PFSK-1 (cell line): Measurements from ENCODE around the gene ACVR1.

Experiments used
- FOXP2 ChIP-seq: optimal IDR thresholded peaks from 2 replicates; pipeline ENCODE3; 2011; ENCODE audit warnings: borderline replicate concordance, control low read depth, inconsistent platforms; ENCODE audit not compliant: insufficient read depth; ENCODE audit errors: extremely low read length, extremely low read depth
- POLR2AphosphoS5 ChIP-seq: IDR thresholded peaks from 2 replicates; pipeline ENCODE4 v1.6.1; 2012; ENCODE audit warnings: low read depth, mild to moderate bottlenecking, control low read depth, low read length, moderate library complexity
- SIN3A ChIP-seq: IDR thresholded peaks from 2 replicates; pipeline ENCODE4 v1.6.1; 2012; ENCODE audit warnings: mild to moderate bottlenecking, low read length, moderate library complexity, borderline replicate concordance; ENCODE audit not compliant: insufficient read depth
- TAF1 ChIP-seq: IDR thresholded peaks from 2 replicates; pipeline ENCODE4 v1.6.1; 2012; ENCODE audit warnings: low read length, control low read depth, borderline replicate concordance; ENCODE audit not compliant: insufficient read depth
- TF ChIP-seq, protein P1 (sequence below), 2 experiments: IDR thresholded peaks; 2 replicates each; pipeline versions ENCODE4 v1.6.1 to v1.8.0; 2011 to 2012; ENCODE audit warnings: low read depth in 2 of 2, low read length in 2 of 2, control low read depth in 1 of 2, inconsistent platforms in 1 of 2, mild to moderate bottlenecking in 1 of 2, moderate library complexity in 1 of 2; ENCODE audit not compliant: insufficient read depth in 1 of 2

The ACVR1 gene

GRCh38 chr2:157803476-157803875 is 72.7 kb downstream of the ACVR1 start:
- TF ChIP-seq POLR2AphosphoS5 (no peak), SIN3A (no peak), TAF1 (no peak), FOXP2 (no peak)
- TF ChIP-seq, protein P1, sequence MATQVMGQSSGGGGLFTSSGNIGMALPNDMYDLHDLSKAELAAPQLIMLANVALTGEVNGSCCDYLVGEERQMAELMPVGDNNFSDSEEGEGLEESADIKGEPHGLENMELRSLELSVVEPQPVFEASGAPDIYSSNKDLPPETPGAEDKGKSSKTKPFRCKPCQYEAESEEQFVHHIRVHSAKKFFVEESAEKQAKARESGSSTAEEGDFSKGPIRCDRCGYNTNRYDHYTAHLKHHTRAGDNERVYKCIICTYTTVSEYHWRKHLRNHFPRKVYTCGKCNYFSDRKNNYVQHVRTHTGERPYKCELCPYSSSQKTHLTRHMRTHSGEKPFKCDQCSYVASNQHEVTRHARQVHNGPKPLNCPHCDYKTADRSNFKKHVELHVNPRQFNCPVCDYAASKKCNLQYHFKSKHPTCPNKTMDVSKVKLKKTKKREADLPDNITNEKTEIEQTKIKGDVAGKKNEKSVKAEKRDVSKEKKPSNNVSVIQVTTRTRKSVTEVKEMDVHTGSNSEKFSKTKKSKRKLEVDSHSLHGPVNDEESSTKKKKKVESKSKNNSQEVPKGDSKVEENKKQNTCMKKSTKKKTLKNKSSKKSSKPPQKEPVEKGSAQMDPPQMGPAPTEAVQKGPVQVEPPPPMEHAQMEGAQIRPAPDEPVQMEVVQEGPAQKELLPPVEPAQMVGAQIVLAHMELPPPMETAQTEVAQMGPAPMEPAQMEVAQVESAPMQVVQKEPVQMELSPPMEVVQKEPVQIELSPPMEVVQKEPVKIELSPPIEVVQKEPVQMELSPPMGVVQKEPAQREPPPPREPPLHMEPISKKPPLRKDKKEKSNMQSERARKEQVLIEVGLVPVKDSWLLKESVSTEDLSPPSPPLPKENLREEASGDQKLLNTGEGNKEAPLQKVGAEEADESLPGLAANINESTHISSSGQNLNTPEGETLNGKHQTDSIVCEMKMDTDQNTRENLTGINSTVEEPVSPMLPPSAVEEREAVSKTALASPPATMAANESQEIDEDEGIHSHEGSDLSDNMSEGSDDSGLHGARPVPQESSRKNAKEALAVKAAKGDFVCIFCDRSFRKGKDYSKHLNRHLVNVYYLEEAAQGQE (IDR thresholded peaks at IDR 0.05; ENCODE audit: insufficient read depth in 1 of 2, low read depth in 2 of 2, low read length in 2 of 2) = no peak

GRCh38 chr2:157800838-157801495 is 75.2 kb downstream of the ACVR1 start:
- TF ChIP-seq SIN3A = no peak
- no peak for TF ChIP-seq POLR2AphosphoS5
- no peak for TF ChIP-seq TAF1
- TF ChIP-seq, protein P1 (IDR thresholded peaks at IDR 0.05; ENCODE audit: insufficient read depth in 1 of 2, low read depth in 2 of 2, low read length in 2 of 2) = no peak
- TF ChIP-seq FOXP2 = no peak

- no peak for TF ChIP-seq FOXP2
- no peak for TF ChIP-seq POLR2AphosphoS5
- TF ChIP-seq, protein P1 (IDR thresholded peaks at IDR 0.05; ENCODE audit: insufficient read depth in 1 of 2, low read depth in 2 of 2, low read length in 2 of 2) = no peak
- no peak for TF ChIP-seq SIN3A
- TF ChIP-seq TAF1 = no peak
Measured at GRCh38 chr2:157793053-157793612, 83.0 kb downstream of the ACVR1 start.

DNA sequence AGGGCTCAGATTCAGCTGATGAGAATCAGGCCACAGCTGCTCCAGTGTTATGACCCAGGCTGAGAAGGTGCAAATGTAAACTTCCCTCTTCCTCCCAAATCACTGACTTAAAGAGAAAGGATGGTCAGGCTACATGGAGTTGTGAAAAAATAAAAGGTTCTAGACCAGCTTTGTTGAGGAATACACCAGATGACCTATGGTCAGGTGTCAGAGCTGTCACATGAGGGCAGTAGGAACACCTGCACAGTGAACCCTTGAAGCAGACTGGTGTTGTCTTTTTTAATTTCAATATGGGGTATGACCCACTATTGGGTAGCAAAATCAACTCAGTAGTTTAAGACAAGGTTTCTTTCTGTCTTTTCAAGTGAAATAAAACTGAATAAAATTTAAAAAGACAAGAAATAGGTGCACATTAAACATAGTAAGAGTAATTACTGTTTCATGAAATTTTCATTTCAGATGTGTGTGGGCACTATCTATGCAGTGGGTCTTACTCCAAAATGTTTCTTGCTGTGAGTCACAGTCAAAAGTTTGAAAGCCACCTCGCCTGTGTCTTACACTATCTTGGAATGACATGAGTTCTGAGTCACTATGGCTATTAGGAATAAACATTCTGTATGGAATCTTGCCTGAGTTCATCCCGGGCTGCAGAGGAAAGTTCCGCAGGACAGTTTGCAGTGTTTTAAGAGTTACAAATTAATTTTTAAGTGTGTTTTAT is 83.6 kb downstream of the ACVR1 start:
- TF ChIP-seq TAF1 = no peak
- TF ChIP-seq POLR2AphosphoS5 = no peak
- no peak for TF ChIP-seq FOXP2
- TF ChIP-seq, protein P1 (IDR thresholded peaks at IDR 0.05; ENCODE audit: insufficient read depth in 1 of 2, low read depth in 2 of 2, low read length in 2 of 2) = no peak
- no peak for TF ChIP-seq SIN3A

DNA sequence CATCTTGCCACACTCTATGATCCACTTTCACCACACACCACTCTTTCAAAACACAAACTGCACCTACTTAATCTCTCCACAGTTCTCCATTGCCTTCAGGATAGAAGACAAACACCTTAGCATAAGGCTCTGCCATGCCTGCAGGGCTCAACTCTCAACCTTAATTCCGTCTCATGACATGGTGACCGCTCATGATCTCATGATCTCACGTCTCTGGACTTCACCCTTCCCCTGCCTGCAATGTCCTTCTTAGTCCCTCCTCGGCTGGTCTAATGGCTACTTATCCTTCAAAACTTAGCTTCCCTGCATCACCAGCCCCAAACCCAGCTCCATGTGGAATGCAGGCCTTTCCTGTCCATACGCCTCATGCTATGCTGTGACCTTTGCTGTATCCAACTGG is 85.3 kb downstream of the ACVR1 start:
- TF ChIP-seq FOXP2 (no peak), POLR2AphosphoS5 (no peak), TAF1 (no peak), SIN3A (no peak)
- TF ChIP-seq, protein P1 (IDR thresholded peaks at IDR 0.05; ENCODE audit: insufficient read depth in 1 of 2, low read depth in 2 of 2, low read length in 2 of 2) = no peak
